ENCODE measurements around the gene SAMD9L. TPM values are rescaled to one million over a fixed set of nuclear protein-coding genes. Genes with fewer than 3 reads are reported as not detected.

SAMD9L gene
- total and polyA plus RNA-seq, 2 experiments from 2014 or later = not detected

GRCh38 chr7:93147363-93147762 is 822 bp downstream of the SAMD9L start:
- Histone ChIP-seq H3K27ac (ENCODE audit: low read depth) (no peak overlapping the region), H3F3A (replicated peaks; ENCODE audit: low read depth) (no peaks in the 10 kb centered on the region), H3K79me2 (replicated peaks; ENCODE audit: insufficient read depth) (no peaks in the 10 kb centered on the region), H3K27me3 (ENCODE audit: insufficient read depth) (no peaks in the 10 kb centered on the region), H3K4me3 (no peak overlapping the region), H3K36me3 (ENCODE audit: insufficient read depth) (no peaks in the 10 kb centered on the region), H3K9me2 (ENCODE audit: insufficient read depth) (no peaks in the 10 kb centered on the region), H2AFZ (peak overlapping the region; percentile 97; the same call in 1 of the 2 replicates), H3K4me2 (no peak overlapping the region), H4K20me1 (replicated peaks; ENCODE audit: insufficient read depth) (no peaks in the 10 kb centered on the region), H3K4me1 (ENCODE audit: insufficient read depth) (no peaks in the 10 kb centered on the region)
- ATAC-seq = peak; percentile 69
- DNase-seq (ENCODE audit: low spot score) = no peak
- Mint-ChIP-seq H3K4me3 (no peak overlapping the region), H3K9me3 (no peaks in the 10 kb centered on the region), H3K4me1 (peaks cover 14% of the 10 kb centered on the region; the same call in 2 of the 3 replicates), H3K27me3 (ENCODE audit: insufficient read depth, low read depth, poor library complexity) (peaks cover 5% of the 10 kb centered on the region), H3K36me3 (ENCODE audit: low read depth) (no peaks in the 10 kb centered on the region), H3K27ac (no peak overlapping the region; the same call in 1 of the 2 replicates)
- TF ChIP-seq EZH2phosphoT487 (IDR thresholded peaks at IDR 0.05; ENCODE audit: unreplicated experiment) = no peak
- no peak for TF ChIP-seq ZNF114 (CRISPR knock-in tag; IDR thresholded peaks at IDR 0.05)
- no peak for TF ChIP-seq STAT1 (IDR thresholded peaks at IDR 0.05; ENCODE audit: unreplicated experiment)
- TF ChIP-seq POLR2AphosphoS5 (IDR thresholded peaks at IDR 0.05; ENCODE audit: low read depth) = no peak
- TF ChIP-seq, protein P1, sequence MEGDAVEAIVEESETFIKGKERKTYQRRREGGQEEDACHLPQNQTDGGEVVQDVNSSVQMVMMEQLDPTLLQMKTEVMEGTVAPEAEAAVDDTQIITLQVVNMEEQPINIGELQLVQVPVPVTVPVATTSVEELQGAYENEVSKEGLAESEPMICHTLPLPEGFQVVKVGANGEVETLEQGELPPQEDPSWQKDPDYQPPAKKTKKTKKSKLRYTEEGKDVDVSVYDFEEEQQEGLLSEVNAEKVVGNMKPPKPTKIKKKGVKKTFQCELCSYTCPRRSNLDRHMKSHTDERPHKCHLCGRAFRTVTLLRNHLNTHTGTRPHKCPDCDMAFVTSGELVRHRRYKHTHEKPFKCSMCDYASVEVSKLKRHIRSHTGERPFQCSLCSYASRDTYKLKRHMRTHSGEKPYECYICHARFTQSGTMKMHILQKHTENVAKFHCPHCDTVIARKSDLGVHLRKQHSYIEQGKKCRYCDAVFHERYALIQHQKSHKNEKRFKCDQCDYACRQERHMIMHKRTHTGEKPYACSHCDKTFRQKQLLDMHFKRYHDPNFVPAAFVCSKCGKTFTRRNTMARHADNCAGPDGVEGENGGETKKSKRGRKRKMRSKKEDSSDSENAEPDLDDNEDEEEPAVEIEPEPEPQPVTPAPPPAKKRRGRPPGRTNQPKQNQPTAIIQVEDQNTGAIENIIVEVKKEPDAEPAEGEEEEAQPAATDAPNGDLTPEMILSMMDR (conservative IDR thresholded peaks at IDR 0.05; ENCODE audit: low read depth in 2 of 2) = no peak
- no peak for TF ChIP-seq EZH2 (IDR thresholded peaks at IDR 0.05; ENCODE audit: low read depth, unreplicated experiment)
- no peak for TF ChIP-seq ZNF331 (CRISPR knock-in tag; IDR thresholded peaks at IDR 0.05; ENCODE audit: low read depth)
- TF ChIP-seq, protein P2, sequence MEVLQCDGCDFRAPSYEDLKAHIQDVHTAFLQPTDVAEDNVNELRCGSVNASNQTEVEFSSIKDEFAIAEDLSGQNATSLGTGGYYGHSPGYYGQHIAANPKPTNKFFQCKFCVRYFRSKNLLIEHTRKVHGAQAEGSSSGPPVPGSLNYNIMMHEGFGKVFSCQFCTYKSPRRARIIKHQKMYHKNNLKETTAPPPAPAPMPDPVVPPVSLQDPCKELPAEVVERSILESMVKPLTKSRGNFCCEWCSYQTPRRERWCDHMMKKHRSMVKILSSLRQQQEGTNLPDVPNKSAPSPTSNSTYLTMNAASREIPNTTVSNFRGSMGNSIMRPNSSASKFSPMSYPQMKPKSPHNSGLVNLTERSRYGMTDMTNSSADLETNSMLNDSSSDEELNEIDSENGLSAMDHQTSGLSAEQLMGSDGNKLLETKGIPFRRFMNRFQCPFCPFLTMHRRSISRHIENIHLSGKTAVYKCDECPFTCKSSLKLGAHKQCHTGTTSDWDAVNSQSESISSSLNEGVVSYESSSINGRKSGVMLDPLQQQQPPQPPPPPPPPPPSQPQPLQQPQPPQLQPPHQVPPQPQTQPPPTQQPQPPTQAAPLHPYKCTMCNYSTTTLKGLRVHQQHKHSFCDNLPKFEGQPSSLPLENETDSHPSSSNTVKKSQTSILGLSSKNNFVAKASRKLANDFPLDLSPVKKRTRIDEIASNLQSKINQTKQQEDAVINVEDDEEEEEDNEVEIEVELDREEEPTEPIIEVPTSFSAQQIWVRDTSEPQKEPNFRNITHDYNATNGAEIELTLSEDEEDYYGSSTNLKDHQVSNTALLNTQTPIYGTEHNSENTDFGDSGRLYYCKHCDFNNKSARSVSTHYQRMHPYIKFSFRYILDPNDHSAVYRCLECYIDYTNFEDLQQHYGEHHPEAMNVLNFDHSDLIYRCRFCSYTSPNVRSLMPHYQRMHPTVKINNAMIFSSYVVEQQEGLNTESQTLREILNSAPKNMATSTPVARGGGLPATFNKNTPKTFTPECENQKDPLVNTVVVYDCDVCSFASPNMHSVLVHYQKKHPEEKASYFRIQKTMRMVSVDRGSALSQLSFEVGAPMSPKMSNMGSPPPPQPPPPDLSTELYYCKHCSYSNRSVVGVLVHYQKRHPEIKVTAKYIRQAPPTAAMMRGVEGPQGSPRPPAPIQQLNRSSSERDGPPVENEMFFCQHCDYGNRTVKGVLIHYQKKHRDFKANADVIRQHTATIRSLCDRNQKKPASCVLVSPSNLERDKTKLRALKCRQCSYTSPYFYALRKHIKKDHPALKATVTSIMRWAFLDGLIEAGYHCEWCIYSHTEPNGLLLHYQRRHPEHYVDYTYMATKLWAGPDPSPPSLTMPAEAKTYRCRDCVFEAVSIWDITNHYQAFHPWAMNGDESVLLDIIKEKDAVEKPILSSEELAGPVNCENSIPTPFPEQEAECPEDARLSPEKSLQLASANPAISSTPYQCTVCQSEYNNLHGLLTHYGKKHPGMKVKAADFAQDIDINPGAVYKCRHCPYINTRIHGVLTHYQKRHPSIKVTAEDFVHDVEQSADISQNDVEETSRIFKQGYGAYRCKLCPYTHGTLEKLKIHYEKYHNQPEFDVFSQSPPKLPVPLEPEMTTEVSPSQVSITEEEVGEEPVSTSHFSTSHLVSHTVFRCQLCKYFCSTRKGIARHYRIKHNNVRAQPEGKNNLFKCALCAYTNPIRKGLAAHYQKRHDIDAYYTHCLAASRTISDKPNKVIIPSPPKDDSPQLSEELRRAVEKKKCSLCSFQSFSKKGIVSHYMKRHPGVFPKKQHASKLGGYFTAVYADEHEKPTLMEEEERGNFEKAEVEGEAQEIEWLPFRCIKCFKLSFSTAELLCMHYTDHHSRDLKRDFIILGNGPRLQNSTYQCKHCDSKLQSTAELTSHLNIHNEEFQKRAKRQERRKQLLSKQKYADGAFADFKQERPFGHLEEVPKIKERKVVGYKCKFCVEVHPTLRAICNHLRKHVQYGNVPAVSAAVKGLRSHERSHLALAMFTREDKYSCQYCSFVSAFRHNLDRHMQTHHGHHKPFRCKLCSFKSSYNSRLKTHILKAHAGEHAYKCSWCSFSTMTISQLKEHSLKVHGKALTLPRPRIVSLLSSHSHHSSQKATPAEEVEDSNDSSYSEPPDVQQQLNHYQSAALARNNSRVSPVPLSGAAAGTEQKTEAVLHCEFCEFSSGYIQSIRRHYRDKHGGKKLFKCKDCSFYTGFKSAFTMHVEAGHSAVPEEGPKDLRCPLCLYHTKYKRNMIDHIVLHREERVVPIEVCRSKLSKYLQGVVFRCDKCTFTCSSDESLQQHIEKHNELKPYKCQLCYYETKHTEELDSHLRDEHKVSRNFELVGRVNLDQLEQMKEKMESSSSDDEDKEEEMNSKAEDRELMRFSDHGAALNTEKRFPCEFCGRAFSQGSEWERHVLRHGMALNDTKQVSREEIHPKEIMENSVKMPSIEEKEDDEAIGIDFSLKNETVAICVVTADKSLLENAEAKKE (CRISPR knock-in tag; IDR thresholded peaks at IDR 0.05) = no peak

Measured in GM23338 (cell line).